HG02610 (cell line): Measurements from ENCODE around the gene PTPN20.
"Not testable (repeated sequence)": the region's sequence is repeated elsewhere in the genome, so short reads cannot be mapped to it uniquely, and the experiment has no call there.

Experiments used
- ATAC-seq: cut with Tn5 transposase; IDR thresholded peaks from one replicate; pipeline ENCODE4 v1.9.1; 2021; ENCODE audit warnings: mild to moderate bottlenecking, moderate library complexity; ENCODE audit not compliant: unreplicated experiment

Gene PTPN20

GRCh38 chr10:46948687-46949518 is 37.7 kb downstream of the PTPN20 start:
- not testable (repeated sequence) for ATAC-seq

GRCh38 chr10:46952540-46952939 is 41.3 kb downstream of the PTPN20 start:
- not testable (repeated sequence) for ATAC-seq

DNA sequence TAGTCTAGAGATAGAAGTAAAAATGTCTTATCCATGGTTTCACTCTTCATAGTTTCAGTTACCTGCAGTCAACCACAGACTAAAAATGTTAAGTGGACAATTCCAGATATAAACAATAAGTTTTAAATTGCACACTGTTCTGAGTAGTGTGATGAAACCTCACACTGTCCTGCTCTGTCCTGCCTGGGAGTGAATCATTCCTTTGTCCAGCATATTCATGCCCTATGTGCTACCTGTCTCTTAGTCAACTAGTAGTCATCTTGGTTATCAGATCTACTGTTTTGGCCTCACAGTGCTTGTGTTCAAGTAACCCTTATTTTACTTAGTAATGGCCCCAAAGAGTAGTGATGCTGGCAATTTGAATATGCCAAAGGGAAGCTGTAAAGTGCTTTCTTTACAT is 49.5 kb downstream of the PTPN20 start:
- not testable (repeated sequence) for ATAC-seq

DNA sequence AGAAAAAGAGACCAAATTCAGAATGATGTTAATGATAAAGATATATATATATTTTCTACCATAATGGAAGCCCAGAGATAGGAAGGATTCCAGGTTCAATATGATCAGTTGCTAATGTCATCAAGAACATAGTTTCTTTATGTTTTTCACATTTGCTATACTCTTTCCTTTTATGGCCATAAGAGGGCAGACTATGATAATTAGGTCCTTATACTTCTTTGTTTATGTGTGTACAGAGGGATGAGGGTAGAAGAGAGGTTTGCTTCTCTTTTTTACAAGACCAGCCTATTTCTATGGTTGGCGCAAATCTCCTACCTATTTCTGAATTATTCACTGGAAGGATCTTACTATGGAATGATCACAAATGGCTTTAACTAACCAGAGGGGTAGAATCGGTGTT is 52.1 kb downstream of the PTPN20 start:
- not testable (repeated sequence) for ATAC-seq

DNA sequence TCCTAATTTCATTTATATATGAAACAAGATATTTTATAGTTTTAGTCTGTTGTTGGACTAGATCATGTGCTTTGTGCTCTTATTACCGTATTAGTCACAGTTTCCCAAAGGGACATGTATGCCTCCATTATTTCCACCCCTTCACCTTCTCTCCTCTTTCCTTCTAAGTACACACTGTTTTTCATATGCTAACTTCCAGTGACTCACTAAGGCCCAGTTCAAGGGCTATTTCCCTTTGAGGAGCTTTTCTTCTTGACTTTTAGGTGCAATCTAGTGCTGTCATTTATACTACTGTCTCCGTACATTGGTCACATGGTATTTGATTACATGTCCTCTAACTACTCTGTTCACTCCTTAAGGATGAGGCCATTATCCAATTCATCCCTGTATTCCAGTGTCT is 55.8 kb downstream of the PTPN20 start:
- not testable (repeated sequence) for ATAC-seq

- not testable (repeated sequence) for ATAC-seq
Measured at GRCh38 chr10:46980223-46980622, 69.0 kb downstream of the PTPN20 start.

DNA sequence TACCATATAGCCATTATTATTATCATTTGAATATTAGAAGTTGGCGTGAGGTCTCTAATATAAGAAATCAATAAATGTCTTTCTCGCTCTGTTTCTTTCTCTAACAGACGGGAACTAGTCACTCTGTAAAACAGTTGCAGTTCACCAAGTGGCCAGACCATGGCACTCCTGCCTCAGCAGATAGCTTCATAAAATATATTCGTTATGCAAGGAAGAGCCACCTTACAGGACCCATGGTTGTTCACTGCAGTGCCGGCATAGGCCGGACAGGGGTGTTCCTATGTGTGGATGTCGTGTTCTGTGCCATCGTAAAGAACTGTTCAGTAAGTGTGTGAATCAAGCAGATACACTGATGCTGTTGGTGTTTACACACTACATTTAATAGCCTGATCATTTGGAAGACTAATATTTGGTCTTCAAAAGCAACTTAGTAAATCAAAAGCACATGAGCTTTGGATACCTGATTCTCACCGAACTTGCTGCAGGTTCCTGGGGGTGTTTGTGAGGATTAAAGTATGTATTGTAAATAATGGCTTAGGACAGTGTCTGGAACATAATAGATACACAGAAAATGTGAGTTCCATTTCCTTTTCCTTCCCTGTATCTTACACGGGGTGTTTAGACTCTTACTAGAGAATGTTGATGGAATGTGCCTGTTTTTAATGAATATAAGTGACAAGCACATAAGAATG is 76.2 kb downstream of the PTPN20 start:
- ATAC-seq = peak; percentile 95

- ATAC-seq = no peak
Measured at GRCh38 chr10:46992803-46993561, 81.8 kb downstream of the PTPN20 start.

- ATAC-seq = no peak
Measured at GRCh38 chr10:46995234-46995633, 84.0 kb downstream of the PTPN20 start.

GRCh38 chr10:46998192-46998591 is 87.0 kb downstream of the PTPN20 start:
- no peak for ATAC-seq

GRCh38 chr10:46998595-46998994 is 87.4 kb downstream of the PTPN20 start:
- ATAC-seq = no peak

- ATAC-seq = no peak
Measured at GRCh38 chr10:46999217-46999616, 88.0 kb downstream of the PTPN20 start.

DNA sequence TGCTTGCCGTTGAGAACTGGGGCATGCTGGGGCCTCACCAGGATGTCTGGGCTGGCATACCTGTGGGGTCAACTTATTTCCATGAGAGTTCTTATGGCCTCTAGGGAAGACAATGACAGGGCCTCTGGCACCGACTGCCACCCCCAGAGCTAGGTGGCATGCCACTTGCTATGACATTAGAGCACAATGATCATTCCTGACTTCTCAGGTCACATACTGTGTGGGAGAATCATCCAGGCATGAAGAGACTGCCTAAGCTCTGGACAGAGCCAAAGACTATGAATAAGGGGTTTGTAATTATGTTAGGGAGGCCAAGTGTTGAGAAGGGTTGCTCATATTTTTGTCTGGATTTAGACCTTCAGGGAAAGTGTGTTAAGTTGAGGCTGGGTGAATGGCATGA is 97.5 kb downstream of the PTPN20 start:
- ATAC-seq = no peak

DNA sequence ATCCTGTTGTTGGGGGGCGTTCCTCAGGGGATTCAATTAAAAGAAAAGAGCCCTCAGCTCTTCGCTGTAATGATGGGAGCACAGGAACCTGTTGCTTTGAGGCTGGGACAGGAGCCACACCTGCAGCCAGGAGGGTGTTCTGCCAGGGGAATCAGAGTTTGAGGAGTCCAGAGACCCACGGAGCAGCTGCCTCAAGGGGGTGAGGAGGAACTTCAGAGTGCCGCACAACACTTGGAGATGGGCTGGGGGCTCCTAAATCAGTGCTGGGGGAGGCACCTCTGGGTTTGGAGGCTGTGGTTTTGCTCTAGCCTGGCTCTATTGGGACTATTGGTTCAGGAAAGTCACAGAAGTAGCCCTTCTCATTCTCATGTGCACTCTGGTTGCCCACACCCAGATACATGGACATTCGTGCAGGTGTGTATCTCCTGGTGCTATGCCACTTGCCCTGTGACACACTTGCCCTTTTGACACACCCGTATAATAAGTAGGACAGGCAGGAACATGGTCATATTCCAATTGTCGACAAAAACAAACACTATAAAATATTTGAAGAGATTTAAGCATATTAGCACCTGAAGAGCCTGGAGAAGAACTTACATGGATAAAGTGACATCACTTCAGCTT is 98.1 kb downstream of the PTPN20 start:
- ATAC-seq = no peak

GRCh38 chr10:47010036-47010435 is 98.8 kb downstream of the PTPN20 start:
- ATAC-seq = no peak

- no peak for ATAC-seq
Measured at GRCh38 chr10:47012214-47012613, 101.0 kb downstream of the PTPN20 start.

GRCh38 chr10:47013507-47014154 is 102.4 kb downstream of the PTPN20 start:
- ATAC-seq = no peak

DNA sequence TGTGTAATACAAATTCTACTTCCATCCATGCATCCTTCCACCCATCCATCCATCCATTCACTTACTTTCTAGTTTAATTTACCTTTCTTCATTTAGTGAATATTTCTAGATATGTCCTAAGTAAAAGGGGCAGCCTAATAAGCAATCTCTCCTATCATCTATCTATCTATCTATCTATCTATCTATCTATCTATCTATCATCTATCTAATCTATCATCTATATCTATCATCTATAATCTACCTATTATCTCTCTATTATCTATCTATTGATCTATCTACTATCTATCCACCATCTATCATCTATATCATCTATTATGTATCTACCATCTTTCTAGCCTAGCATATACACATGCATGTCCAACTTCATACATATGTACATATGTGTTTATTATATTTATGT is 104.2 kb downstream of the PTPN20 start:
- ATAC-seq = no peak

- no peak for ATAC-seq
Measured at GRCh38 chr10:47016564-47016963, 105.3 kb downstream of the PTPN20 start.

DNA sequence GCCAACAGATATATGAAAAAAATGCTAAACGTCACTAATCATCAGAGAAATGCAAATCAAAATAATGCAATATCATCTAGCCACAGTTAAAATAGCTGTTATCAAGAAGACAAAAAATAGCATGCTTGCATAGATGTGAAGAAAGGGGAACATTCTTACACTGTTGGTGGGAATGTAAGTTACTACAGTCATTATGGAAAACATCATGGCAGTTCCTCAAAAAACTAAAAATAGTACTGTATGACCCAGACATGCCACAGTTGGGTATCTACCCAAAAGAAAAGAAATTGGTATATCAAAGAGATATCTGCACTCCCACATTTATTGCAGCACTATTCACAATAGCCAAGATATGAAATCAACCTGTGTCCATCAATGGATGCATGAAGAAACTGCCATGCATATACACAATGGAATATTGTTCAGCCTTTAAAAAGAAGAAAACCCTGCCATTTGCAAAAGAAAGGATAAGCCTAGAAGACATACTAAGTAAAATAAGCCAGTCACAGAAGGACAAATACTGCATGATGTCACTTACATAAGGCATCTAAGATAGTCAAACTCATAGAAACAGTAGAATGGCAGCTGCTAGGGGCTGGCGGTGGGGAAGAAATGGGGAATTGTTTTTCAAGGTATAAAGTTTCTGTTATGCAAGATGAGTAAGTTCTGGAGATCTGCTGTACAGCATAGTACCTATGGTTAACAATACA is 107.0 kb downstream of the PTPN20 start:
- no peak for ATAC-seq
